SKM-1 (cell line): Measurements from ENCODE around the gene TIPARP.
"Not testable (repeated sequence)": the region's sequence is repeated elsewhere in the genome, so short reads cannot be mapped to it uniquely, and the experiment has no call there.

Source experiments
- DNase-seq: peaks from one replicate; lab custom pipeline; 2025; ENCODE audit not compliant: unreplicated experiment; lab: John Stamatoyannopoulos, UW

TIPARP gene

DNA sequence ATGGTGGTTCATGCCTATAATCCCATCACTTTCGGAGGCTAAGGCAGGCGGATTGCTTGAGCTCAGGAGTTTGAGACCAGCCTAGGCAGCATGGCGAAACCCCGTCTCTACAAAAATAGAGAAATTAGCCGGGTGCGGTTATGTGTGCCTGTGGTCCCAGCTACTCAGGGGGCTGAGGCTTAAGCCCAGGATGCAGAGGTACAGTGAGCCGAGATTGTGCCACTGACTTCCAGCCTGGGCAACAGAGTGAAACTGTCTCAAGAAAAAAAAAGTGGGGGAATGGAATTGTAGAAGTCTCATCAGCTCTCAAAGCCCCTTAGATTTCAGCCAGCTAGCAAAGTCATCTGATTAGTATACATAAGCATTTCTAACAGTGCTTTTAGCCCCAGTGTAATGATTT, 33.2 kb downstream of the TIPARP start:
- no peak for DNase-seq

DNA sequence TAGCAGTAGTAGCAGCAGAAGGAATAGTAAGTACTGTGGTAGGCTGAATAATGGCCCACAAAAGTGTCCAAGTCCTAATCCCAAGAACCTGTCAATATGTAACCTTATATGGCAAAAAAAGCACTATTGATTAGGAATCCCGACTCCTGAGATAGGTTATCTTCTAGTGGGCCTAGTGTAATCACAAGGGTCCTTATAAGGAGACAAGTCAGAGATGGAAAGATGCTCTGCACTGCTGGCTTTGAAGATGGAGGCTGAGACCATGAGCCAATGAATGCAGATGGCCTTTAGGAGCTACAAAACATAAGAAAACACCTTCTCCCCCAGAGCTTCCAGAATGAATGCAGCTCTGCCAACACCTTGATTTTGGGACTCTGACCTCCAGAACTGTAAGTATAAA, 36.0 kb downstream of the TIPARP start:
- DNase-seq: no peak

DNA sequence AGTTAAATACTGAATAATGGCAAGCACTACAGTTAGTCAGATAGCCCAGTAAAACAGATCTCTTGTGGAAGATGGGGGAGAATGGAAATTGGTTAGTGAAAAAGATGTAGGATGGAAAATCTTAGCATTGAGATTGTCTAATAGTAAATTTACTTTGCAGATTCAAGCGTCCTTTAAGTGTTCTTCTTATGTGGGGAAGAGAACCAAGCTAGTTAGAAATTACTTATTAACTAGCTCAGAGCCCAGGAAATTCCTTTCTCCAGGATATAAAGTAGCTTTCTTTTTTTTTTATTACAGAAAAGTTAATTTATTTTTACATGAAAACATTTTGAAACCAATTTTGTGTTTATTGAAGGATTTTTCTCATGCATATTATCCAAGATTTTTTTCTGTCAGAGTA, 36.7 kb downstream of the TIPARP start:
- DNase-seq: no peak

DNA sequence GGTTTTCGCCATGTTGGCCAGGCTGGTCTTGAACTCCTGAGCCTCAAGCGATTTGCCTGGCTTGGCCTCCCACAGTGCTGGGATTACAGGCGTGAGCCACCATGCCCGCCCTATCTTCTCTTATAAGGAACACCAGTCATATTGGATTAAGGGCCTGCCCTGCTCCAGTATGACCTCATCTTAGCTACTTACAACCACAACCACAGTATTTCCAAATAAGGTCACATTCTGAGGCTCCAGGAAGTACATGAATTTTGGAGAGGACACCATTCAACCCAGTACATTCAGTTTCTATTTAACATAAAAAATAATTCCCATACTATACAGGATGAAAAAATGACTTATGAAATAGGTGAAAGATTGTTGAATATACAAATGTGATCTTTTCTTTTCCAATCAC, 37.6 kb downstream of the TIPARP start:
- DNase-seq: not testable (repeated sequence)

DNA sequence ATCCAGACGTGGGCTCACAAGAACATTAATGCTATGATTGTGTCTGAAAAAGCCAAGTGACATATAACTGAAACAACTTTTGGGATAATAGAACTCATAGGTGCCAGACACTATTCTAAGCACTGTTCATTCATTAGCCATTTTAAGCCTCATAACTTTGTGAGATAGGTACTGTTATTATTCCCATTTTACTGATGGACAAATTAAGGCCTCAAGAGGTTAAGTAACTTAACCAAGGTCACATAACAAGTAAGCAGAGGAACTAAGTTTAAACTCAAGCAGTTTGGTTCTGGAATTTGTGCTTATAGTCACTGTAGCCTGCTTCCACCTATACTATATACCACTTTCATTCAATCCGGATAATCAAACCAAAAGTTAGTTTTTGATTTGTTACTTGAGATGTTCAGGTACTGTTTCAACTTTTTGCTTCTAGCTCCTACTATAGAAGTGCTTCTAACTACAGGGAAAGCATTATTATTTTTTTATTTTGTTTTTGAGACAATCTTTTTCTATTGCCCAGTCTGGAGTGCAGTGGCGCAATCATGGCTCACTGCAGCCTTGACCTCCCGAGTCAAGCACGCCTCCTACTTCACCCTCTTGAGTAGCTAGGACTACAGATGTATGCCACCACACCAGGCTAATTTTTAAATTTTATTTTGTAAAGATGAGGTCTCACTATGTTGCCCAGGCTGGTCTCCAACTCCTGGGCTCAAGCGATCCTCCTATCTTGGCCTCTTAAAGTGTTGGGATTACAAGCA, 41.9 kb downstream of the TIPARP start:
- no peak for DNase-seq

DNA sequence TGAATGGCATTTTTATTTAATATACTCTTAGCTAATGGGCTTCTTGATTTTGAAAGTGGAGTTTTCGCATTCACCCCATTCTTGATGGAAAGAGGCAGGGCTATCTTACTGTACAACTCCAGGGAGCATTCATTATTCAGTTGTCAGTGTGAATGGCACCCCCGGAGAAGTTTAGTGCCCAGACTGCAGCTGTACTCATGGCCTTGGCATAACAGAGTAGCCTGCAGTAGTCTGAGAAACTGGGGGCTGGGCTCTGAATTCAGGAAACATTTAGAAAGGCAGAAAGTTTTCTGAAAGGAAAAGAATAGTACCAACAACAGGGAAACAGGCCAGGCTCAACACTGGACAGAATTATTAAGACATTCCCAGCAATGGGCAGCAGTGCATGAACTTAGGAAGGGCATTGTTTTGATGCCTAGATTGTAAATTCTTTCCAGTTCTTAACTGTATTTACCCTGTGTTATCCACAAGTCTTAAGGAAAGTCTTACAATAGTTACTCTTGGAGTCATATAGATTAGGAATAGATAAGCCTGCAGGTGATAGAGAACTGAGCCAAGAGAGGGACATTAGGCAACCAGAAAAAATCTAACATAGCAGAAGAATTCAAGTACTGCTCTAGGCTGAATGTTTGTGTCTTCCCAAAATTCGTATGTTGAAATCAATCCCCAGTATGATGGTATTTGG, 44.4 kb downstream of the TIPARP start:
- no peak for DNase-seq

DNA sequence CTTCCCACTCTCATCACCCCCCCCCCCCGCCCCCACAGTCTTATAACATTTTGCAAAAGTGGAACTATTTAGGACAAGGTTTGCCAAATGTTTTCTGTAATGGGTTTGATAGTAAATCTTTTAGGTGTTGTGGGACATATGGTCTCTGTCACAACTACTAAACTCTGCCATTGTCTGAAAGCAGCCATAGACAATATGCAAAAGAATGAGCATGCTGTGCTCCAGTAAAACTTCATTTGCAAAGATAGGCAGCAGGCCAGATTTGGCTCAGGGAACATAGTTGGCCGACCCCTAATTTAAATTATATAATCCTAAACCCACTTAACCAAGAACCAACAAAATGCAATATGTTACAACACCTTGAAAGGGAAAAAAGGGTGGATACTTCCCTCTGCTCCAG, 46.4 kb downstream of the TIPARP start:
- no peak for DNase-seq

DNA sequence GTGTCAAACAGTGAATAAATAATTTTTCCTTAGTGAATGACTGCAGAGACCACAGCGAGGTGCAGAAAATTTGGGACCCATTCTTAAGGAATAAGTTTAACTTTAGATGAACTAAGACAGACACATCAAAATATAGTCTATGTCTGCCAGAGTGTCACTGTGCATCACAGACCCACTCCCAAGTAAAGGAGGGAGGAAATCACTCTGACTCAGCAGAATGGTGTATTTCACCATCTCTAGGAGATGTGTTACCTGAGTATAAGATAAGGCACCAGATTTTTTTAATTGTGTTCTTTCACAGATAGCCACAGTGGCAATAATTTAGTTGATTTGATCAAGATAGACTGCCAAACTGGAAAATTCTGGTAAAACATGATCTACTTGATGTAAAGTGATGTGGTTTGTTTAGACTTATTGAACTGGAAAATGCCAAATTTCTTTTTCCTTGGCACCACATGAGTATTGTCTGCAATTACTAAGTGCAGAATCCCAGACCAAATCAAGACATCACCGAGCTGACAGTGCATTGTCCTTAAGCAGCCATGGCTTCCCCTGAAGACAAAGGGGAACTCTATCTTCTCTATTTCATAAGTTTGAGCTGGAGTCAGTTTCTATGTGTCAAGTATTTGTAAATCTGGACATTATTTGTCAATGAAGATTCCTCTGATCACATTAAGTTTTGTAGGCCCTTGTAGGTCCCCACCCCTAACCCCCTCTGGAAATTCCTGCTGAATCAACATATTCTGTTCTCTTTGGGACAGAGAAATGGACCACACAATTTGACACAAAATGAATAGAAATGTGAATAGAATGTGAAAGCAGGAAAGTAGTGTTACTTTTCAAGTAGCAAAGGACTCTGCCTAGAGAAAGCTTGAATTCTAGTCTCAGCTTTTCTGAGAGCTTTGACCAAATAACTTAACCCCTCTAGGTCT, 47.6 kb downstream of the TIPARP start:
- no peak for DNase-seq

DNA sequence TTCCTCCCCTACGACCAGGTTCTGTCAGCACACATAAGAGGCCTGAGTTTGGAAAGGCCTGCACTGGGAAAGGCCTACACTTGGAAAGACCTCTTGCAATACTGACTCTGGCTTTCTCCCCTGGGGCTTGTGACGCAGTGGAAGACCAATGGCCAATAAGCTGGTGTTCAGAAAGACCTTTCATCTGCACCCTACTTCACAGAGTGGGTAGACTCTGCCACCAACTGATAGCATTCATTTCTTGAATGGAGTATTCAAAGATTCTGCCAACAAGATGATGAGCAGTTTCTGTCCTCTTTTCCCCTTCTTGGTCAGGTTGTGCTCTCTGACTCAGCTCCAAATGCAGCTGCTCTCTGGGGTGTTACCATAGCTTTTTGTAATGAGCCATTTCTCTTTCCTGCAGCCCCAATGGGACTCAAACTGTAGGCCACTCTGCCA, 48.8 kb downstream of the TIPARP start:
- no peak for DNase-seq

DNA sequence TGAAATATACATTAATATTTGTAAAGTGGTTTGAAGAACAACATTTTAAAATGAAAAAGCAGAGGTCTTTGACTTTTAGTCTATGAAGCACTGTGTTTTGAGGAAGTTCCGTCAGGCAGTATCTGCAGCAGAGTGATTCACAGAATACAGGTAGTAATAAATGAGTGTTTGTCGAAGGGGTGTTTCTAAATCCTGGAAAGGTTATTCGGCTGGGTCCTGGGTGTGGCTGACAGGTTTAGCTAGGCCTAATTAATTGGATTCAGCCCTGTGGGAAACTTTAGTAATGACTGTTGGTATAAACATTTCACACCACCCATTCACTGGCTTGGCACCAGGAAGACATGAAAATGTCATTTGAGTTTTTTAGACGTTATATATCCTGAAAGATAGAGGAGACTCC, 51.3 kb downstream of the TIPARP start:
- no peak for DNase-seq

DNA sequence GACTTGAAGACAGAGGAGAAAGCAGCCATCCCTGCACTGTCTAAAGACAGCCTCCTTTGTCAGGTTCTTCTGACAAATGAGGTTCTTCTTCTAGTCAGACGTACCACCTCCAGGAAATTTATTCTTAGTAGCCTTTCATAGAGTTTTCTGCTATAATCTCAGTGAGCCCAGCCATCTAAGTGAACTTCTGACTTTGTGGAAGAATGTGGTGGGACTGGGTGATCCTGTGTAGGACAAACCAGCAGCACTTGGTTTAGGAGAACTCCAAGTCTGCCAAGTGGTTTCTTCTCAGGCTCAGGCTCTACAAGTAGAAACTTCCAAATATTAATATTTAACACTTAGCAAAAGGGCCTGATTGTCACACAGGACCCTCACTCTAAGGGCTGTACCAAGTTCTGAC, 52.1 kb downstream of the TIPARP start:
- no peak for DNase-seq

DNA sequence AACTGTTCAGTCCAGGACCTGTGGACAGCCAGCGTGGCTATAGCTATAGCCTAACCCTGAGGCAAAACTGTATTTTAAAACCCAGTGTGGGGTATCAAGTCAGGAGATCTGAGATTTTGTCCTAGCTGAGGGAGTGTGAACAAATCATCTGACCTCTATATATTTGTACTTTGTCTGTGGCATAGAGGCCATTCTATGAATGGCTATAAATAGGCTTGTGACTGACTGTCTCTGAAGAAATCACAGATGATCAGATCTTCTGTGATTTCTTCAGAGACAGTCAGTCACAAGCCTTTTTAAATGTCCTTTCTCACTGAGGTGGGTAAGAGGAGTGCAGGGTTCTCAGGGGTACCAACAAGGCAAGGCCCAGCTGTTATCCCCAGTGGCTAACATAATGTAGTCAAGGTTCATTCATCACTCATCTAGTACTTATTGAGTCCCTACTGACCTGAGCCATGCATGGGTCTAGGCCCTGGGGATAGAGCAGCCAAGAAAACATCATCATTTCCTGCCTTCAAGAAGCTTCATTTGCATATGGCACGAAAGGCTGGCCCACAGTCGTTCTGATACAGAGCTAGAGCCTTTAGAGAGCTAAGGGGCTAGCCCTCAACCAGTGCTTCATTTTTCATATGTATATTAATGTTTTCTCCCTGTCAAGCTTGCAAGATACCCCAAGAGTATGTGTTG, 53.3 kb downstream of the TIPARP start:
- DNase-seq: no peak

DNA sequence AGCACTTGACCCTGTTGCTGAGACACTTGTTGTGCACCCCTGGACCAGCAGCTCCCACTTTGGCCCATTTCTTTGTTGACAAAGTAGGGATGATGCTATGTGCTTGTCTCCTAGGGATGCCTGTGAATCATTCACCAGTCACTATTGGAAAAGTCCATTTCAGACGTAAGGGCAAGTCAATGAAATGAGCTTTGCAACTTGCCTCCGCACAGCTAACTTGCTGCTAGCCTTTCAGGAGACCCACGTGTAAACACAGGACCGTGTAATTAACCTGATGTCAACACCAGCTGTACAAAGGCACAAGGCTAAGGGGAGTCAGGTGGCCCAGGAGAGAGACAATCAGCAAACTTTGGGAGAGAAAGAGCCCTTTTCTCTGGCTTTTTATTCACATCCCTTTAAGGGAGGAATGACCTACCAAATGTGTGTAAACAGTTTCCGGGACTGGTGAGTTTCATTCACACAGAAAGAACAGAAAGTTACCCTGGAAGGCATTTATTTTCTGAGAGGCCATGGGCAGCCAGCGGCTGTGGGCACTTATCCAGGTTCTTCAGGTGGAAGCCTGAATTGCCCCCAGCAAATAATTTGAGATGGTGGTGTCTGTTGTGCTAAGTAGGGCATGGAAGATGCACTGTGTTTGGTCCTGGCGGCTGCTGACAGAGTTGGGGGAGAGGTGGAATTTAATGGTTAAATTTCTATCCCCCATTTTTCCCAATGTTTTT, 54.0 kb downstream of the TIPARP start:
- no peak for DNase-seq

DNA sequence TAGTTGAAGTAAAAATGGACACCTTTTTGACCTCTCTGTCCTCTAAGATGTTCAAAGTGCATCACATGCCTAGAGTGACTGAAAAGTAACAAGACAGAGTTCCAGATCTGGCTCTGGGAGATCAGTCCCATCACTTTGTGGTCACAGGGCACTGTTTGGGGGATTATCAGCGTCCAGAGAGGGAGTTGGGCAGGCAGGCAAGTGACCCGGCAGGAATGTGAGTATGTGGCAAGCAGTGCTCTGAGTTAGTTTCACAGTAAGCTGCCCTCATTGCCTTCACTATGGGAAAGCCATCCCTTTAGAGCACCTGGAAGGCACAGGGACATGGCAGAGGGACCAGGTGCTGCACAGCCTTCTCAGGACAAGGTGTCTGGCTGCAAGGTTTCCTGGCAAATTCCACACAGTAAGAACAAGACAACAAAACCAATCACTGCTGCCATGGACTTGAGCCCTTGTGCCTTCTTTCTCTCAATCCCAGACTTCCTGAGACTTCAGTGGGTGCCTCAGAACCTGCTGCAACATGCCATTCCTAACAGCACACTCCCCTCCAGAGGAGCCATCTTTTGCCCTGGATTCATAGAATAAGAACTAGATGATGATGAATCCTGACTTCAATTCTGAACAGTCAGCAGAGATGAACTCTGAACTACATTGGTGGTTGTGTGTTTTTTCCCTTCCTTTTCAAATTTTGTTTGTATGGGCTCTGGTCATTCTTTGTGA, 55.2 kb downstream of the TIPARP start:
- DNase-seq: no peak

DNA sequence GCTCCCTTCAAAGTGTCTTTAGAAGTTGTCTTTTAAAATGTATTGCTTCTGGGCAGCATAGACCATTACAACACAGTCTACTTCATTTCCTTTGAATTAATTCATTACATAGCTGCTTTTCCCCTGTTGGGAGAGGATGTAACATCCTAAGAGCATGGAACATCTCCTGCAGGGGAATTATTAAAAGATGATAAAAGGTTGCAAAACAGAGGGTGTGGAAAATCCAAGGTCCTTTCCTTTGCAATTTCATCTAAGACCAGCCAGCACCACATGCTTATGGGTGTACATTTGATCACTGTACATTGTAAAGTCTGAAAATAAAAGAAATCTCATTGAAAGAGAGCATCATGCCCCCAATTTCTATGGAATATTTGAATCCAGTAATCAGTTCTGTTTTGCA, 57.4 kb downstream of the TIPARP start:
- no peak for DNase-seq

DNA sequence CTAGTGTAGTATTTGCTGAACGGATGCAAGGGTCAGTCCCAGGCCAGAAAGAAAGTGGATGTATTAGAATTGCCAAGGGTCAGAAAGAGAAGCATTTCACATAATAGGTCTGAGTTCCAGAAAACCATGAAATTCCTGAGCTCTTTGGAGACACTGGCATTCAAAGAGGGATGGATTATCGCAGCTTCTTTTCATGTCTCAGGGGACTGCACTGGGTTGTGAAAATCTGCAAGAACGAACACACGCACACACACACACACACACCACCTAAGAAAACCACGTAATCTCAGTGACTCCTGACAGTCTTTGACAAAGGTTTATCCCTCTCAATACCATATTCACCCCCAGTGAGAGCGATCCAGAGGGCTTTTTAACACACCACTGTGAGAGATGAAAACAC, 57.9 kb downstream of the TIPARP start:
- DNase-seq: no peak

DNA sequence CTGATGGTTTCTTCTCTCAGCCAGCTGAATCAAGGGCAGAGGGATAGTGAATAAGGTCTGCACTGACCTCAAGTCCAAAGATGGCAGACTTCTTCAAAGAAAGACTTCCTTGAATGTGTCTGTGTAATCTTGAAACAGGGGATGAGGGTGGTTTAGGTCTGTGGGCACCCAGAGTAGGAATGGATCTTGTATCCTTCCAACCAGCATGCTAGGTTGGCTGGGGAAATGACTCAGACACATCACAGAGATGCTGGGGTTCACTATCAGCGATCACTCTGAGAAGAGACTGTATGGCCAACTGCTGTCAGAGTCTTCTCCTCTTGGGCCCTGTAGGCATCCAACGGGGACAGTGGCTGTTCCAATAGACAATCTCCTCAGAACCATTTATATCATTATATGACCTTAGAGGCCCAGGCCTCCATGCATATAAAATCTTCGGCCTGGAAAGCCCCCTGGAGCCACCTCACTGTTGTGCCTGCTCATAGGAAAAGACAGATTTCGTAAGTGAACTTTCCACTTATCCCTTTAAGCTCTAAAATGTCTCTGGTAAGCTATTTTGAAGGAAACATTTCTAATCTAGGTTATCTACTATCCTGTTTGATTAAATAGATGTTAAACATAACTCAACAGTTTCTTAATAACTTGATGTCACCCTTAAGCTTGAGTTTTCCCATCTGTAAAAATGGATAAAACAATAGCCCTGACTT, 58.5 kb downstream of the TIPARP start:
- DNase-seq: no peak

DNA sequence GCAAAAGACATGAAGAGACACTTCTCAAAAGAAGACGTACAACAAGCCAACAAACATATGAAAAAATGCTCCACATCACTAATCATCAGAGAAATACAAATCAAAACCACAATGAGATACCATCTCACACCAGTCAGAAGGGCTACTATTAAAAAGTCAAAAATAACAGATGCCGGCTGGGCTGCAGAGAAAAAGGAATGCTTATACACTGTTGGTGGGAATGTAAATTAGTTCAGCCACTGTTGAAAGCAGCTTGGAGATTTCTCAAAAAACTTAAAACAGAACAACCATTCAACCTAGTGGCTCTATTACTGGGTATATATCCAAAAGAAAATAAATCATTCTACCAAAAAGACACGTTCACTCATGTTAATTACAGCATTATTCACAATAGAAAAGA, 60.3 kb downstream of the TIPARP start:
- DNase-seq: not testable (repeated sequence)

DNA sequence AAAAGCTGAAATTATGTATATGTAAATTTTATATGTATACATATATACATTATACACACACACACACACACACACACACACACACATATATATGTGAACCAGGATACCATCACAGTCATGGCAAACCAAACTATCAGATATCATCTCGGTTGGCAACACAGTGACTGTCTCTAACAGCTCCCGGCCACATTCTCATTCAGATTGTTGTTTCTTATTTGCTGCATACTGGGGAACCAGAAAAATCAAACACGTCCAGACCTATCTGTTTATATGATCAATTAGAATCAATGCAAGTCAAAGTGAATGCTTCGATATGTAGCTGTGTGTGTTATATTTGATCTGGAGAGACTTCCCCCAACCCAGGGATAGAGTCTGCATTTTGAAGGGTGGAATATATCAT, 61.1 kb downstream of the TIPARP start:
- DNase-seq: no peak
